NCI-H774 (cell line): ENCODE measurements around the gene UGP2.

Source experiments
- DNase-seq: peaks from one replicate; lab custom pipeline; 2025; lab: John Stamatoyannopoulos, UW

UGP2 gene

GRCh38 chr2:63865159-63865799, 23.6 kb downstream of the UGP2 start:
- DNase-seq = no peak

- no peak for DNase-seq
These were observed 24.5 kb downstream of the UGP2 start for GRCh38 chr2:63866009-63866709.

- DNase-seq = no peak
These were observed 29.0 kb downstream of the UGP2 start for GRCh38 chr2:63870679-63871078.

GRCh38 chr2:63871864-63872263, 30.2 kb downstream of the UGP2 start:
- no peak for DNase-seq

GRCh38 chr2:63872571-63873328, 31.1 kb downstream of the UGP2 start:
- no peak for DNase-seq

GRCh38 chr2:63874204-63875130, 32.8 kb downstream of the UGP2 start:
- no peak for DNase-seq

- no peak for DNase-seq
These were observed 33.4 kb downstream of the UGP2 start for GRCh38 chr2:63875131-63875527.

- DNase-seq = no peak
These were observed 34.0 kb downstream of the UGP2 start for GRCh38 chr2:63875559-63876245.

GRCh38 chr2:63876311-63876710, 34.6 kb downstream of the UGP2 start:
- DNase-seq = no peak

- DNase-seq = no peak
These were observed 36.8 kb downstream of the UGP2 start for GRCh38 chr2:63878486-63878885.

GRCh38 chr2:63879876-63880433, 38.3 kb downstream of the UGP2 start:
- DNase-seq = no peak

- no peak for DNase-seq
These were observed 38.9 kb downstream of the UGP2 start for GRCh38 chr2:63880625-63881024.

- peak; percentile 45 for DNase-seq
These were observed 39.5 kb downstream of the UGP2 start for GRCh38 chr2:63881205-63881604.

GRCh38 chr2:63882395-63883105, 40.9 kb downstream of the UGP2 start:
- DNase-seq = no peak

- no peak for DNase-seq
These were observed 44.7 kb downstream of the UGP2 start for GRCh38 chr2:63886445-63886844.

GRCh38 chr2:63888053-63888452, 46.4 kb downstream of the UGP2 start:
- no peak for DNase-seq

GRCh38 chr2:63888490-63889402, 47.0 kb downstream of the UGP2 start:
- DNase-seq = peak; percentile 32

GRCh38 chr2:63890678-63891077, 49.0 kb downstream of the UGP2 start:
- no peak for DNase-seq

GRCh38 chr2:63891488-63892030, 49.9 kb downstream of the UGP2 start:
- DNase-seq = no peak
